ENCODE results near the gene SLC25A12.
A peak's percentile ranks its signal among the peaks of the same experiment; 100 is the strongest.
"Not testable (repeated sequence)": the region's sequence is repeated elsewhere in the genome, so short reads cannot be mapped to it uniquely, and the experiment has no call there.

The SLC25A12 gene

GRCh38 chr2:171822525-171823322, 71.3 kb downstream of the SLC25A12 start:
- DNase-seq, result no peak

GRCh38 chr2:171819453-171819852, 74.6 kb downstream of the SLC25A12 start:
- no peak for DNase-seq

- no peak for DNase-seq
Measured at GRCh38 chr2:171814883-171815282, 79.2 kb downstream of the SLC25A12 start.

- no peak for DNase-seq
Measured at GRCh38 chr2:171814174-171814573, 79.9 kb downstream of the SLC25A12 start.

GRCh38 chr2:171813729-171814128, 80.3 kb downstream of the SLC25A12 start:
- DNase-seq, result no peak

GRCh38 chr2:171813126-171813525, 80.9 kb downstream of the SLC25A12 start:
- no peak for DNase-seq

GRCh38 chr2:171811245-171811628, 82.8 kb downstream of the SLC25A12 start:
- DNase-seq, result no peak

- DNase-seq, result no peak
Measured at GRCh38 chr2:171810422-171811244, 83.4 kb downstream of the SLC25A12 start.

GRCh38 chr2:171808885-171809284, 85.2 kb downstream of the SLC25A12 start:
- DNase-seq, result not testable (repeated sequence)

GRCh38 chr2:171807831-171808393, 86.1 kb downstream of the SLC25A12 start:
- no peak for DNase-seq

GRCh38 chr2:171807119-171807518, 86.9 kb downstream of the SLC25A12 start:
- DNase-seq, result no peak

- no peak for DNase-seq
Measured at GRCh38 chr2:171804456-171804855, 89.6 kb downstream of the SLC25A12 start.

- no peak for DNase-seq
Measured at GRCh38 chr2:171803757-171804156, 90.3 kb downstream of the SLC25A12 start.

GRCh38 chr2:171800639-171801038, 93.4 kb downstream of the SLC25A12 start:
- no peak for DNase-seq

GRCh38 chr2:171798156-171798820, 95.8 kb downstream of the SLC25A12 start:
- no peak for DNase-seq

- peak; percentile 61 for DNase-seq
Measured at GRCh38 chr2:171794918-171795317, 99.1 kb downstream of the SLC25A12 start.

GRCh38 chr2:171793691-171794678, 100.1 kb downstream of the SLC25A12 start:
- peak; percentile 64 for DNase-seq

- peak; percentile 64 for DNase-seq
Measured at GRCh38 chr2:171792886-171793580, 101.0 kb downstream of the SLC25A12 start.

- DNase-seq, result no peak
Measured at GRCh38 chr2:171792157-171792556, 101.9 kb downstream of the SLC25A12 start.

- DNase-seq, result no peak
Measured at GRCh38 chr2:171791361-171791760, 102.7 kb downstream of the SLC25A12 start.

GRCh38 chr2:171789956-171790355, 104.1 kb downstream of the SLC25A12 start:
- no peak for DNase-seq
